SH-SY5Y (cell line): Measurements from ENCODE around the gene PLA2R1.

ENCODE experiments used
- GATA2 ChIP-seq: IDR thresholded peaks from 2 replicates; pipeline ENCODE4 v1.6.1; 2011; ENCODE audit warnings: mild to moderate bottlenecking, low read depth, low read length
- GATA3 ChIP-seq: IDR thresholded peaks from 2 replicates; pipeline ENCODE4 v1.6.1; 2011; ENCODE audit warnings: low read depth, mild to moderate bottlenecking, low read length, moderate library complexity

The PLA2R1 gene

DNA sequence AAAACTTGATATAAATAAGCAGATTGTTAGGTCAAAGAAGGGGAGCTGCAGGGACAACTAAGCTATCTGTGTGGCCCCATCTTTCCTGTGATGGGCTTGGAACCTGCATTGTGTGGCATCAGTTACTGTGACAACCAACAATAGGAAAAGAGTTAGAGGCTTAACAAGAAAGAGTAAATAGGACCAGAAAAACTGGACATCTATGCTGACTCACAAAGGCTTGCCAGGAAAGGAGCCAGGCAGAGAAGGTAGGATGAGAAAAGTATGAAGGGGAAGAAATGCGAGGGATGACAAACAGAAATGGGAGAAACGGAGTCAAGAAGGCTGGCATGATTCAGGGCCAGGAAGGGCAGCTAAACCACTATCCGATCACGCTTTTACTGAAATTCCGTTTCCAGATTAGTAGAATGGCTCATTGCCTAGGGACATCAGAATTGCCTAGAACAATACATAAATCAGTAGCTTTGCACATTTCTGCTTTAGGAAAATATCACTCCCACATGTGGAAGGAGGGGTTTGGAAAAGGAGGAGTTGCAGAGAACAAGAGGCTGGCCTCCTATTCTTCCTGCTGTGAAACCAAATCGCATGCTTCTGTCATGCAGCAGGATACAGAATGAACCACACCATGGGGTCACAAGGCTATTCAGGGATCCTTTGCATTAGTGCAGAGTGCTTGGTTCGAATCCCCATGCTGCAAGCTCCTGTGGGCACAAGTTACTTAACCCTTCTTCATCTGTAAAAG lies 7.3 kb downstream of the PLA2R1 start:
- TF ChIP-seq GATA3 (no peak), GATA2 (no peak)

DNA sequence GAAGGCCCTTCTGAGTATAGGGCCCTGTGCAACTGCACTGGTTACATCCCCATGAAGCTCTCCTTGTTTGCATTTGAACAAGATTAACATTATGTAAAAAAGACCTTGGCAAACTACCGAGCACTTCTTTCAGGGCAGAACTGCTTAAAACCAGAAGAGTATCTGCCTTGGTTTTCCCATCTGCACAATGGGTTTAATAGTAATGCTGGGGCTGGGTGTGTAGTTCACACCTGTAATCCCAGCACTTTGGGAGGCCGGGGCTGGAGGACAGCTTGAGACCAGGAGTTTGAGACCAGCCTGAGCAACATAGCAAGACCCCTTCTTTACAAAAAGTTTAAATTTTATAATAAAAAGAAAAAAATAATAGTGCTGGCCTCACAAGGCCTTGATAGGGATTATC lies 8.5 kb downstream of the PLA2R1 start:
- TF ChIP-seq GATA2, result no peak
- no peak for TF ChIP-seq GATA3

- no peak for TF ChIP-seq GATA3
- no peak for TF ChIP-seq GATA2
Observed at GRCh38 chr2:160052531-160052930, 9.9 kb downstream of the PLA2R1 start.

DNA sequence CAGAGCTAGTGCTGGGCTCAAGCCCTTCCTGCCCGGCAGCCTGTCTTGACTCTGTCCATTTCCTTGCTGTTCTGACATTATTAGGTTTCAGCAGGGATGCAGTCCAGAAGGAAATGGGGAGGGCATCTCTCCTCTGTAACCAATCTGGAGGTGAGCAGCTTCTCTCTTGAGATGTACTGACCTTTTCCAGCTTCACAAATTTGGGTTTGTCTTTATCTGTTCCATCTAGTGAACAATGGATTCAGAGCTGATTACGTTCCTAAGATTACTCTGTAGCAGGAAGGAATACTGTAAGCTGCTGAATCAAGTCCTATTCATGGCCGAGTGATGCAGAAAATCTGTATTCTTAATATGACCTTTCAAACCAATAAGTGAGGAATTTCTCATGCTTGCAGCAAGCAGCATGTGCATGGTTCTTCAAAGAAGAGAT lies 11.0 kb downstream of the PLA2R1 start:
- no peak for TF ChIP-seq GATA2
- no peak for TF ChIP-seq GATA3

DNA sequence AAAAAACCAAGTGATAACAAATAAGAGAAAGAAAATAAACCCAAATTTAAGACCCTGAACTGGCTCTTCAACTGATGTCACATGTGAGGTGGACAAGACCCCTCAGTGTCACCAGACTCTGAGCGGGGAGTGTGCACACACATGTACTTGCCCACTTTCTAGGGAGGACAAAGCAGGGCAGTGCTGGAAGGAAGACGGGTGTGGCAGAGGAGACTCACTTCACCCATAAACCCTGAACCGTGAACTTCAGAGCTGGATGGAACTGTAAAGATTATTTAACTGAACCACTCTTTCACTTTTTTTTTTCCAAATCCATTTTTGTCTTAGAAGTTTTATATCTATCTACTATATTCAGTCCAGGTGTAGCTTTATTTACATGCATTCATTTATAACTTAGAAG lies 12.3 kb downstream of the PLA2R1 start:
- TF ChIP-seq GATA3 (no peak), GATA2 (no peak)

GRCh38 chr2:160045703-160046210 lies 16.7 kb downstream of the PLA2R1 start:
- no peak for TF ChIP-seq GATA2
- no peak for TF ChIP-seq GATA3

DNA sequence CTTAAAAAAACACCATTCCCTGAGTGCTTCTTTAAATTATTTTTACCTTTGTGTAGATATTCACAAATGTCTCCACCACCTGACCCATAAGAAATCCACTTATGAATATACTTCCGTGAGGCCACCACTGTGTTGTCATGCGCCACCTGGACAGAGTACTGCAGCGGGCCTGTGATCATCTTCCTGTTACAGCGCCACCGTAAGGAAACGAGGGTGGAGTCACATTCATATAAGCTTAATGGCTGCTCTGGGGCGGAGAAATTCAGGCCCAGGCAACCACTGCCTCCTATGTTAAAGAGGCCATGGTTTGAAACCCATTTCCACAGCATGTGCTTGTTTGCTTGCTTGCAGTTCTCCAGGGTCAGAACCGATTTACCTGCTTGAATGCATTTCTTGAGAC lies 17.7 kb downstream of the PLA2R1 start:
- no peak for TF ChIP-seq GATA3
- TF ChIP-seq GATA2, result no peak

DNA sequence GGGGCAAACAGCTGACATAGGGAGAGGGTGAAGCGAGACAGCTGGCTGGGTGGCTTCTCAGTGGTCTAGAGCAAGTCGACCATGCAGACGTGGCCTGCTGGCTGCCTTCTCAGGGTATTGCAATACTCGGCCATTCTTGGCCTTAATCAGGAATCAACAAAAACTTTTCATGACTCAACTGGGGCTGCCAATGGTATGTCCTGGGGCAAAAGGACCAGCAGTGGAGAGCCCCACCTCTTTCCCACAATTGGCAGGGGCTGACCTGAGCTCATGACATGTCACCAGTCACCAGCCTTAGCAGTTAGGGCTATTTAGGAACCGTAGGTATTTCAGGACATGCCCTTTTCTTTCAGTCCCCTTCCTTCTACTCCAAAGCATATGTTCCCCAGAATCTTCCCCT lies 19.1 kb downstream of the PLA2R1 start:
- TF ChIP-seq GATA3, result no peak
- TF ChIP-seq GATA2, result no peak

DNA sequence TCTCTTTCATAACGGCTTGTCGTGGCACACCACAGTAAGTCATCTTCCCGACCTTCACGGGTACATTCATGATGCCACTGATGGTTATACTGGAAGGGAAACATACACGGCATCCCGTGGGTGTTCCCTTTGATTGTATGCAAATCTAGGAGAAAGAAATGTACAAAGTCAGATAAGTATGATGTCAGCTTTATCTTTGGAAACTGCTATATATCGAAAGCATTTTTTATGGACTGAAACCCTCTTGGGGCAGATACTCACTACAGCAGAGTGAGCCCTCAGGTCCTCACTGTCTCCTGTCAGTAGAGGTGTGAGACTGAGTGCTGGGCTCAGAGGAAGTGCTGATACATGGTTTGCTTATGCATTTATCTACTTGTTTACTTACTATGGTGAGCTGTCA lies 20.4 kb downstream of the PLA2R1 start:
- TF ChIP-seq GATA2 (no peak), GATA3 (no peak)

- TF ChIP-seq GATA2 (no peak), GATA3 (no peak)
Observed at GRCh38 chr2:160041091-160041490, 21.3 kb downstream of the PLA2R1 start.

DNA sequence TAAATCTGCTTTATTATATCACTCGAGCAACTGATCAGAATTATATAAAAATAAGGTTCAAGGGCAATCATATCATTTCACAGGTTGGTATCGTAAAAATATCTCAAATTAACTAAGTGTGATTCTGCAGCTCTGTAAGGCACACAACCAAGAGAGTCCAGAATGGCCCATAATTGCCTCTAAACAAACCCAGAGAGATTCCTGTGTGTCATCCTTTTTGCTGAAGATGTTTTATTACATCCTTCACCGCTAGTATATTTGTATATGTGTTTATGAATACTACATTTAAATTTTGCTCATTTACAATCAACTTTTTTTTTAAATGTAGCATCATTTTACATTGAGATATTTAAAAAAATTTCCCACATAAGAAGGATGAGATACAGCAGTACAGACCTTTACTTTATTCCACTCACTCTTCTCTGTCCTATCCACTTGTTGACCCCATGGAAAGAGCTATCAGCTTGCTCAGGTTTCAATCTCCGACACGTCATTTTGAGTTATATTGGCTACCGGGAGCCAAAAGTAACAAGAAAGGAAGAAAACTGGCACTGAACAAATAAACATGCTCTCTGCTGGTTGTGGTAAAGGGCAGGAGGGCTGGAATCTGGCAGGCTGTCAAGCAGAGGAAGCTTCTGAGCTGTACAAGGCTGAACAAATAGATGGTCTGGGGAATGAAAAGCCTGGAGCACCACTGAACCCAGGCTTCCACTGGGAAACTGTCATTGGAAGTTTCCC lies 23.1 kb downstream of the PLA2R1 start:
- no peak for TF ChIP-seq GATA2
- no peak for TF ChIP-seq GATA3

- TF ChIP-seq GATA3, result no peak
- TF ChIP-seq GATA2, result no peak
Observed at GRCh38 chr2:160036736-160037135, 25.7 kb downstream of the PLA2R1 start.

- TF ChIP-seq GATA3, result no peak
- TF ChIP-seq GATA2, result no peak
Observed at GRCh38 chr2:160035125-160035524, 27.3 kb downstream of the PLA2R1 start.

GRCh38 chr2:160034396-160034795 lies 28.0 kb downstream of the PLA2R1 start:
- TF ChIP-seq GATA3, result no peak
- no peak for TF ChIP-seq GATA2
